ENCODE data around the gene STPG1. TPM values are rescaled to one million over a fixed set of nuclear protein-coding genes. Genes with fewer than 3 reads are reported as not detected.

The STPG1 gene
- polyA plus RNA-seq, 1 donor from 2014 or later, result 0.89 TPM

- H3K36me3 ChIP-seq (ENCODE audit: insufficient read depth, low read length), result no peaks in the 10 kb centered on the region
- H2AFZ ChIP-seq (ENCODE audit: low read depth, low read length), result no peak overlapping the region
- no peak for TF ChIP-seq EP300 (conservative IDR thresholded peaks at IDR 0.05; ENCODE audit: poor library complexity, severe bottlenecking)
- no peak for TF ChIP-seq MXI1 (conservative IDR thresholded peaks at IDR 0.05; ENCODE audit: poor library complexity, severe bottlenecking)
- TF ChIP-seq RAD21 (conservative IDR thresholded peaks at IDR 0.05), result no peak
- TF ChIP-seq POLR2AphosphoS5 (IDR thresholded peaks at IDR 0.05), result no peak
- TF ChIP-seq SMC3 (conservative IDR thresholded peaks at IDR 0.05; ENCODE audit: poor library complexity), result no peak
- TF ChIP-seq REST (IDR thresholded peaks at IDR 0.05; ENCODE audit: borderline replicate concordance), result no peak
- TF ChIP-seq, protein P1, sequence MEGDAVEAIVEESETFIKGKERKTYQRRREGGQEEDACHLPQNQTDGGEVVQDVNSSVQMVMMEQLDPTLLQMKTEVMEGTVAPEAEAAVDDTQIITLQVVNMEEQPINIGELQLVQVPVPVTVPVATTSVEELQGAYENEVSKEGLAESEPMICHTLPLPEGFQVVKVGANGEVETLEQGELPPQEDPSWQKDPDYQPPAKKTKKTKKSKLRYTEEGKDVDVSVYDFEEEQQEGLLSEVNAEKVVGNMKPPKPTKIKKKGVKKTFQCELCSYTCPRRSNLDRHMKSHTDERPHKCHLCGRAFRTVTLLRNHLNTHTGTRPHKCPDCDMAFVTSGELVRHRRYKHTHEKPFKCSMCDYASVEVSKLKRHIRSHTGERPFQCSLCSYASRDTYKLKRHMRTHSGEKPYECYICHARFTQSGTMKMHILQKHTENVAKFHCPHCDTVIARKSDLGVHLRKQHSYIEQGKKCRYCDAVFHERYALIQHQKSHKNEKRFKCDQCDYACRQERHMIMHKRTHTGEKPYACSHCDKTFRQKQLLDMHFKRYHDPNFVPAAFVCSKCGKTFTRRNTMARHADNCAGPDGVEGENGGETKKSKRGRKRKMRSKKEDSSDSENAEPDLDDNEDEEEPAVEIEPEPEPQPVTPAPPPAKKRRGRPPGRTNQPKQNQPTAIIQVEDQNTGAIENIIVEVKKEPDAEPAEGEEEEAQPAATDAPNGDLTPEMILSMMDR (IDR thresholded peaks at IDR 0.05; ENCODE audit: poor library complexity, severe bottlenecking), result no peak
- TF ChIP-seq TAF1 (IDR thresholded peaks at IDR 0.05; ENCODE audit: low read depth), result no peak
- no peak for TF ChIP-seq EZH2 (IDR thresholded peaks at IDR 0.05; ENCODE audit: borderline replicate concordance, insufficient read depth, low read length, poor library complexity, severe bottlenecking)
- H3K4me2 ChIP-seq (ENCODE audit: low read length), result no peak overlapping the region
- H4K20me1 ChIP-seq (ENCODE audit: insufficient read depth), result no peaks in the 10 kb centered on the region
- H3K27me3 ChIP-seq (ENCODE audit: insufficient read depth, low read depth, low read length), result no peaks in the 10 kb centered on the region
- no peaks in the 10 kb centered on the region for H3F3A ChIP-seq (ENCODE audit: insufficient read depth, low read length, poor library complexity, severe bottlenecking)
- no peaks in the 10 kb centered on the region for H3K79me2 ChIP-seq (replicated peaks; ENCODE audit: insufficient read depth, low read length)
- no peak overlapping the region for H3K9ac ChIP-seq (ENCODE audit: low read length)
- H3K9me2 ChIP-seq (ENCODE audit: insufficient read depth, low read length), result no peaks in the 10 kb centered on the region
- no peak overlapping the region for H3K4me3 ChIP-seq (ENCODE audit: low read length)
- H3K9me3 ChIP-seq (ENCODE audit: low read length), result no peaks in the 10 kb centered on the region
- H3K27ac ChIP-seq (ENCODE audit: low read length), result no peak overlapping the region
Measured at GRCh38 chr1:24387636-24388175, 25.9 kb downstream of the STPG1 start.

DNA sequence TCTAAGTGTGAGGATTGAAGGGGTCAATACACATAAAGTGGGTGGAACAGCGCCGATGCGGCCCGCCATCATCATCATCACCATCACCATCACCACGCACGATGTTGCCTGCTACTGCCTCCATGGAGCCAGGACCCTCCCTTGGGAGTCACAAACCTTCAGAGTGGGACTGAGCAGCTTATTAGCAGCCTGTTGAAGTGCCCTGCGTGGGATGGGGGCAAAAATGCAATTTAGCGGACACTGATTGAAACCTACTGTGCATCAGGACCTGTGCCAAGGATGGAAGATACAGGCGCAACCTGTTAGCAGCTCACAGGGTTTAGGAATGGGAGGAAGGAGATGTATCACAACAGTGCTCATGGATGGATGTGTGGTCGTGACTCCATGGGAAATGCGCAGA lies 26.7 kb downstream of the STPG1 start:
- Histone ChIP-seq H2AFZ (ENCODE audit: low read depth, low read length) (no peak overlapping the region), H3K4me2 (ENCODE audit: low read length) (no peak overlapping the region), H3K27me3 (ENCODE audit: insufficient read depth, low read depth, low read length) (no peaks in the 10 kb centered on the region), H3K27ac (ENCODE audit: low read length) (no peak overlapping the region), H3K9me2 (ENCODE audit: insufficient read depth, low read length) (no peaks in the 10 kb centered on the region), H3K9ac (ENCODE audit: low read length) (no peak overlapping the region), H3K36me3 (ENCODE audit: insufficient read depth, low read length) (no peaks in the 10 kb centered on the region), H3F3A (ENCODE audit: insufficient read depth, low read length, poor library complexity, severe bottlenecking) (no peaks in the 10 kb centered on the region), H3K4me3 (ENCODE audit: low read length) (no peak overlapping the region), H3K79me2 (replicated peaks; ENCODE audit: insufficient read depth, low read length) (no peaks in the 10 kb centered on the region), H4K20me1 (ENCODE audit: insufficient read depth) (no peaks in the 10 kb centered on the region), H3K9me3 (ENCODE audit: low read length) (no peaks in the 10 kb centered on the region)
- no peak for TF ChIP-seq SMC3 (conservative IDR thresholded peaks at IDR 0.05; ENCODE audit: poor library complexity)
- TF ChIP-seq RAD21 (conservative IDR thresholded peaks at IDR 0.05), result no peak
- TF ChIP-seq TAF1 (IDR thresholded peaks at IDR 0.05; ENCODE audit: low read depth), result no peak
- TF ChIP-seq MXI1 (conservative IDR thresholded peaks at IDR 0.05; ENCODE audit: poor library complexity, severe bottlenecking), result no peak
- TF ChIP-seq, protein P1 (IDR thresholded peaks at IDR 0.05; ENCODE audit: poor library complexity, severe bottlenecking), result no peak
- no peak for TF ChIP-seq EP300 (conservative IDR thresholded peaks at IDR 0.05; ENCODE audit: poor library complexity, severe bottlenecking)

Measured in neural cell (in vitro differentiated cells).